BLaER1 (cell line): ENCODE results near the gene CARD19.

Experiments
- H3K27ac ChIP-seq: shearing (Covaris generic); formaldehyde crosslinking; 2 replicates; pipeline ENCODE4 v1.8.1; 2022
- H3K27me3 ChIP-seq: shearing (Covaris generic); formaldehyde crosslinking; 2 replicates; pipeline ENCODE4 v1.8.1; 2022
- H3K36me3 ChIP-seq: shearing (Covaris generic); formaldehyde crosslinking; 2 replicates; pipeline ENCODE4 v1.8.1; 2022
- H3K4me1 ChIP-seq: shearing (Covaris generic); formaldehyde crosslinking; 2 replicates; pipeline ENCODE4 v1.8.1; 2022
- H3K4me2 ChIP-seq: shearing (Covaris generic); formaldehyde crosslinking; 2 replicates; pipeline ENCODE4 v1.8.1; 2022
- H3K4me3 ChIP-seq: shearing (Covaris generic); formaldehyde crosslinking; 2 replicates; pipeline ENCODE4 v1.8.1; 2022
- H3K9ac ChIP-seq: shearing (Covaris generic); formaldehyde crosslinking; 2 replicates; pipeline ENCODE4 v1.8.1; 2022
- H3K9me3 ChIP-seq: shearing (Covaris generic); formaldehyde crosslinking; 2 replicates; pipeline ENCODE4 v1.8.1; 2022
- H4K20me1 ChIP-seq: shearing (Covaris generic); formaldehyde crosslinking; 2 replicates; pipeline ENCODE4 v1.8.1; 2022
- Cebpa-rat ChIP-seq: shearing (Covaris generic); IDR thresholded peaks from 2 replicates; pipeline ENCODE4 v1.8.1; 2022

CARD19 gene

DNA sequence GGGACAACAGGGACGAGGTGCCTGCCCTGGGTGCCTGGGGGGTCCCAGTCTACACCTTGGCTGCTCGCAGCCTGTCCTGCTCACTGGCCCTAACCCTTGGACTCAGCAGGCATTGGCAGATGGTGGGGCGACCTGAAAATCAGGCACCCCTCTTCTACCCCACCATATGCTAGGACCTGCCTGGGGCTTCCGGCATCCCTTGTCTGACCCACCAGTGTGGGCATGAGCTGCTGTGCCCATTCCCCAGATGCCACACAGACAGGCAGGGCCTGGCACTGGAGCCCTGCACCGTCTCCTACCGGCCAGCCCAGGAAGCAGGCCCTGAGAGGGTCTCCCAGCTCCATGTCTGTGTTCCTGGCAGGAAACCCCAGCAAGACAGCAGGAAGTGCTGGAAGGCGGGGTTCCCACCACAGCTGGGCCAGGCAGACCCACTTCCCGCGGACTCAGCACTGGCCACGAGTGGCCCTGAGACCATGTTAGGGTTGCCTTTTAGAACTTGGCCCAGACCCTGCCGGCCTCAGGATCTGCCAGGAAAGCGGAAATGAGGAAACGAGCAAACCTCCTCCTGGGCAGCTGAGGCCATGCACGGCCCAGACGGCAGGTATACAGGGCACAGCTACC, 35.0 kb downstream of the CARD19 start:
- Histone ChIP-seq H3K9ac (peak overlapping the region; percentile 91), H4K20me1 (peaks cover 75% of the 10 kb centered on the region), H3K4me2 (peak overlapping the region; percentile 98), H3K4me1 (peaks cover 91% of the 10 kb centered on the region), H3K27me3 (no peaks in the 10 kb centered on the region), H3K9me3 (no peaks in the 10 kb centered on the region), H3K27ac (peak overlapping the region; percentile 98), H3K36me3 (peaks cover 44% of the 10 kb centered on the region), H3K4me3 (peak overlapping the region; percentile 95)
- TF ChIP-seq Cebpa-rat: no peak

DNA sequence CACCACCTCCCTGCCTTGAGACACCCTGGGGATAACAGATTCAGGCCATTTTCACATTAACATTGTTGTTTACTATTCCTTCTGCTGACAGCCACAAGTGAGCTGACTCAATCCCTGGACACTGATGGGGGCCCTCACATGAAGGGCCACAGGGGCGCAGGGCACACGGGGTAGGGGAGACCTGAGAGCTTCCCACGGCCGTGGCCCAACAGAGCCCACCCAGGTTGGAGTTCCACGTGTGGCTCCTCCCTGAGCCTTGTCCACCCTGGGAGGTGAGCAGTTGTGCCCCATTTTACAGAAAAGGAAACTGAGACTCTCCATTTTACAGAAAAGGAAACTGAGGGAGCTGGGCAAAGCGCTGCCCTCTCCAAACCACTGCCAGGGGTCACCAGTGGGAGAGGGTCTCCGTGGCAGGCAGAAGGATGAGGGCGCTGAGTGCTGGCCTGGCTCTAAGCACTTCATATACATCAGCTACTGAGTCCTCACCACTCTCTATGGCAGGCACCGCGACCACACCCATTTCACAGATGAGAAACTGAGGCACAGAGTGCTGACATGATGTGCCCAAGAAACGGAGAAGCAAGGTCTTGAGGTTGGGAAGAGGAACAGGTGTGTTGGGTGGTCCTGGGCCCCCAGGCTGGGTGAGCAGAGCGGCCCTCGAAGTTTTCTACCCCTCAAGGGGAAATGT, 35.7 kb downstream of the CARD19 start:
- Histone ChIP-seq H3K36me3 (peaks cover 39% of the 10 kb centered on the region), H3K9me3 (no peaks in the 10 kb centered on the region), H3K4me1 (peaks cover 91% of the 10 kb centered on the region), H3K27me3 (no peaks in the 10 kb centered on the region), H3K4me3 (peak overlapping the region; percentile 95), H3K9ac (peak overlapping the region; percentile 91), H3K27ac (peak overlapping the region; percentile 98), H3K4me2 (peak overlapping the region; percentile 98), H4K20me1 (peaks cover 68% of the 10 kb centered on the region)
- no peak for TF ChIP-seq Cebpa-rat

DNA sequence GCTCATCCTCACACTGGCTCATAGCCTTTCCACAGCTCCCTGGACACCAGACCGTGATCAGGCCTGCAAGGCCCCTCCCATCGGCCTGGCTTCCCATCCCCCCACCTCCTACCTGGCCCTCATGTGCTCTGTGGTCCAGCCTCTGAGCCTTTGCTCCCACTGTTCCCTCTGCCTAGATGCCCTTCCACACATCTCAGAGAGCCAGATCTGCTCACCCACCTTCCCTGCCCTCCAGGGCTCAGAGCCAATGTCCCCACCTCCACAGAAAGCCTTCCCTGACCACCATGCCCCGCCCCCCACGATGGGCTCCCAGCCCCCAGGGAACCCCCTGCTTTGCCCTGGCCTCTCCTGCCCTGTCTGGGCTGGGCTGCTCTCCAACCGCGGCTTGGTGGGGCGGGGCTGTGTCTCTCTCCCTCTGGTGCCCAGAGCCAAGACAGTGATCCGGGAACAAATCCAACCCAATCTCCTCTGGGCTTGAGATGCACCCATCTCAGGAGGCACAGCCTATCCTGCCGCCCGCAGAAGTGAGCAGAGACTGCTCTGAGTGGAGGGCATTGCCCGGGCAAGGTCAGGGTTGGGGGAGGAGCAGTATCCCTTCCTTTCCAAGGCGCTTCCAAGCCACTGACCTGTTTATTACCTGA, 36.4 kb downstream of the CARD19 start:
- peaks cover 34% of the 10 kb centered on the region for H3K36me3 ChIP-seq
- peak overlapping the region; percentile 98 for H3K4me2 ChIP-seq
- no peaks in the 10 kb centered on the region for H3K9me3 ChIP-seq
- TF ChIP-seq Cebpa-rat: no peak
- no peaks in the 10 kb centered on the region for H3K27me3 ChIP-seq
- peaks cover 91% of the 10 kb centered on the region for H3K4me1 ChIP-seq
- peak overlapping the region; percentile 91 for H3K9ac ChIP-seq
- H3K4me3 ChIP-seq: peak overlapping the region; percentile 95
- peak overlapping the region; percentile 98 for H3K27ac ChIP-seq
- peaks cover 61% of the 10 kb centered on the region for H4K20me1 ChIP-seq

DNA sequence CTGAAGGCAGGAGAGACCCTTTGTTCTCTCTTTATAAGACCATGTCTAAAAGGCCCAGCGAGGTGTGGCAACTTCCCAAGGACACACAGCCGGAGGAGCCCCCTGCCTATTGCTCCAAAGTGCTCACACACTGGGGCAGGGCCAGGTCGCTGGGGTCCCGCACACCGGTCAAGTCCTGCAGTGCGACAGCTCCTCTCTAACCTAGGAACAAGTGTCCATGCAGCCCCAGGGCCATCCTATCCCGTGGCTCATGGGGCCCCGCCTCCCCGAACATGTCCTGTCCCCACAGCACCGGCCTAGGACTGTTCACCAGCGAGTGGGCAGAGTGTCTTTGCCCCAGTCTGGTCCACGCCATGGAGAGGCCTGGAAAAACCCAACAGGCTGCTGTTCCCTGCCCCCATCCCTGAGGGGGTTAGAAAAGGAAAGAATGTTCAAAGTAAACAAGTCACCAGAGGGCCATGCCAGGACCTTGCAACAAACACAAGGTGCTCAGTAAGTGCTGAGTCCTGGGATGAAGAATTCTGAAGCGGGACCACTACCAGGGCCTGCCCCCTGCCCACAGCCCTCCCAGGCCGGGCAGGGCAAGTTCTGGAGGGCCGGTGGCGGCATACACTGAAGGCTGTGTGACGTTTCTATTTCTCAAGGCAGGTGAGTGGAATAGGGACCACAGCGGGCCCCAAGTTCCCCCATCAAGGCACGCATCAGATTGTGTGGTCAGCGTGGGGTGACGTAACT, 37.1 kb downstream of the CARD19 start:
- peaks cover 54% of the 10 kb centered on the region for H4K20me1 ChIP-seq
- peak overlapping the region; percentile 91 for H3K9ac ChIP-seq
- H3K9me3 ChIP-seq: no peaks in the 10 kb centered on the region
- H3K4me3 ChIP-seq: peak overlapping the region; percentile 95
- peaks cover 91% of the 10 kb centered on the region for H3K4me1 ChIP-seq
- H3K27me3 ChIP-seq: no peaks in the 10 kb centered on the region
- no peak for TF ChIP-seq Cebpa-rat
- peak overlapping the region; percentile 98 for H3K27ac ChIP-seq
- peak overlapping the region; percentile 98 for H3K4me2 ChIP-seq
- H3K36me3 ChIP-seq: peaks cover 27% of the 10 kb centered on the region

DNA sequence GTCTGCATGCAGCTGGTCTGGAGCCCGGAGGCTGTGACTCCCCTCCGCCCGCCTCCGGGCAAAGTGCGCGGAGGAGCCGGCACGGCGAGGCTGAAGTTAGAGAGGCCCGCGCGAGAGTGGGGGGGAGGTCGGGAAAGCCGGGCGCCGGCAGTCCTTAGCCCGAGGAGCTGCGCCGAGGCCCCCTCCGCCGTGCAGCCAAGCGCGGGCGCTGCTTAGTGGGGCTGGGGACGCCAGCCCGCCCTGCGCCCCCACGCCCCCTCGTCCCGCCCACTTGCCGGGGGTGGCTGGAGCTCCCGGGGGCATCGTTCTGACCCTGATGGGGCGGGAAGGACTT, 37.6 kb downstream of the CARD19 start:
- H4K20me1 ChIP-seq: peaks cover 49% of the 10 kb centered on the region
- no peaks in the 10 kb centered on the region for H3K9me3 ChIP-seq
- peaks cover 88% of the 10 kb centered on the region for H3K4me1 ChIP-seq
- H3K27me3 ChIP-seq: no peaks in the 10 kb centered on the region
- no peak for TF ChIP-seq Cebpa-rat
- H3K36me3 ChIP-seq: peaks cover 24% of the 10 kb centered on the region
- peak overlapping the region; percentile 98 for H3K4me2 ChIP-seq
- peak overlapping the region; percentile 98 for H3K27ac ChIP-seq
- H3K4me3 ChIP-seq: peak overlapping the region; percentile 95
- H3K9ac ChIP-seq: peak overlapping the region; percentile 91

DNA sequence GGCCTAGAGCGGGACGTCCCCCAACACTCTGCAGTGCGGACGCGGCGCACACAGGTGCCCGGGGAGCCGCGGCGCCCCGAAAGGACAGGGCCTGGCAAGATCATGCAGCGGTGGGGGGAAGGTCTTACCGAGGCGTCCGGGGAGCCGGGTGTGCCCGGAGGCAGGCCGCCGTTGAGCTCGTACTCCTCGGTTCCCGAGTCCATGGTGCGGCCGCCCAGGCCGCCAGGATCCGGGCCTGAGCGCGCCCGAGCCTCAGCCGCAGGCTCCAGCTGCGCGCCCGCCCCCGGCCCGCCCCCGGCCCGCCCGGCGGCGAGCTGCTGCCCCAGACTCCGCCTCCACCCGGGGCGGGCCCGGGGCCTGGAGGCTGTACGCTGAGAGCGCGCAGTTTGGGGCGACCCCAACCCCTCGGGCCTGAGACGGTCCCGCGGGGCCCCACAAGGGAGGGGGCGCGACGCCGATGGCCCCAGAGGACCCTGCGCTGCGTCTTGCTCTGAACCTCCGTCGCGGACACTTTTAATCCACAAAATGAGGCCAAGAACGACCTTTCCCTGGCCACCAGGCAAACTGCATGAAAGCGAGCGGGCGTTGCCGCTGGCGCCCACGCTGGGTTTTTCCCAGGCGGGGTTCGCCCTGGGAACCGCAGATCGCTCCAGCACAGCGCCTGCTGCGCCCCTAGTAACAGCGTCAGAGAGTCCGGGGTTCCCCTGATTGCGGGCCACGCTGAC, 38.2 kb downstream of the CARD19 start, which contains the start of gene NINJ1:
TSS of gene NINJ1 (minus strand) at position 237 of the 725 bp plus-strand sequence. CDS start at position 203, 34 bp downstream.
- peak within 1 kb of the TSS; percentile 91 for H3K9ac ChIP-seq
- H4K20me1 ChIP-seq: peaks cover 43% of the 10 kb centered on the region
- peaks cover 20% of the 10 kb centered on the region for H3K36me3 ChIP-seq
- peaks cover 2% of the 10 kb centered on the region for H3K9me3 ChIP-seq
- no peak for TF ChIP-seq Cebpa-rat
- H3K4me1 ChIP-seq: peaks cover 88% of the 10 kb centered on the region
- peak within 1 kb of the TSS; percentile 95 for H3K4me3 ChIP-seq
- H3K27me3 ChIP-seq: no peaks in the 10 kb centered on the region
- peak within 1 kb of the TSS; percentile 98 for H3K4me2 ChIP-seq
- H3K27ac ChIP-seq: peak within 1 kb of the TSS; percentile 98

DNA sequence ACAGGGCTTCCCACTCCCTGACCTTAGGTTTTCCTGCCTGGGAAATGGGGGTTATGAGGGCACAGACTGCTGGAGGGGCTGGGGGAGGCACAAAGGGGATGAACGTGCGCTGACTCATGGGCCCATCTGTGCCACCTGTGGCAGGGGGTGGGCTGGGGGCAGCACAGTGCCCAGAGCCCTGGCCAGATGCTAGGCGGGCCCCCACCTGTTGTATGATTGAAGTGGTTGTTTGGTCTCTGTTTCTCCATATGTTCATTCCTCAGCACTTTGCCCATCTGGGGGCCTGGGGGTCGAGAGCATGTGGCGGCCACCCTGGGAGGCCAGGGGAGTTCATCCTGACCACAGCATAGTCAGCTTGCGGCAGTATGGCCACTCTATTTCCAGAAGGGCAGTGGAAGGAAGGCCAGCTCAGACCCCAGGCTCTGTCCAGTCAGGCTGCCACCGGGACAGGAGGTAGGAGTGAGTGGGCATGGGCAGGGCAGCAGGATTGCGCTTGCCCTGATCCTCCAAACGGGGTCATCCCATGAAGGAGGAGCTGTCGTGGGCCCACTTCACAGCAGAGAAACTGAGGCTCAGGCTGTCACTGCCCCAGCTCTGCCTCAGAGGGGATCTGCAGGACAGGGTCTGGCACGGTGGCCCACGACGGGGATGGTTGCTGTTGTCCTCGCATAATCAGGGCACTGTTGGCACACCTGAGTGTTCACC, 38.9 kb downstream of the CARD19 start:
- Histone ChIP-seq H3K27ac (peak overlapping the region; percentile 98), H3K9me3 (peaks cover 7% of the 10 kb centered on the region), H4K20me1 (peaks cover 36% of the 10 kb centered on the region), H3K27me3 (no peaks in the 10 kb centered on the region), H3K36me3 (peaks cover 13% of the 10 kb centered on the region), H3K9ac (peak overlapping the region; percentile 91), H3K4me2 (peak overlapping the region; percentile 98), H3K4me1 (peaks cover 88% of the 10 kb centered on the region), H3K4me3 (peak overlapping the region; percentile 95)
- no peak for TF ChIP-seq Cebpa-rat

DNA sequence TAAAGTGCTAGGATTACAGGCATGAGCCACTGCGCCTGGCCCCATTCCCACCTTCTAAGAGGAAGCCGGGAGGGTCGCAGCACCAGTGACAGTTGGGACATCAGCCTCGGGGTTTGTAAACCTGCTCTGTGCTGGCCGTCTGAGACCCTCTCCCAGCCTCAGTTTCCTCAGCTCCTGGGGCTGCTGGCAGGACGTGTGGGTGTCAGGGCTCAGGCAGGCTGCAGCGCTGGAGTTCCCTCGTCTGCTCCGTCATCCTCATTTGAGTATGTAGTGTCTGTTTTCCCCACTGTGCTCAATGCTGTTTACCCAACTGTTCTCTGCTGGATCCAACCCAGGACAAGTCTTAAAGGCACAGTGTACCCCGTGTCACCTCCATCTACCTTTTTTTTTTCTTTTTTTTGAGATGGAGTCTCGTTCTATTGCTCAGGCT, 40.0 kb downstream of the CARD19 start:
- Histone ChIP-seq H3K27ac (peak overlapping the region; percentile 98), H4K20me1 (peaks cover 25% of the 10 kb centered on the region), H3K4me2 (peak overlapping the region; percentile 98), H3K9me3 (peaks cover 7% of the 10 kb centered on the region), H3K27me3 (no peaks in the 10 kb centered on the region), H3K4me1 (peaks cover 88% of the 10 kb centered on the region), H3K36me3 (0 out of 2 replicates have a peak, but pooled peaks cover 2% of the 10 kb centered on the region), H3K9ac (peak overlapping the region; percentile 79; the same call in 1 of the 2 replicates), H3K4me3 (0 out of 2 replicates have a peak overlapping the region, but pooled peaks have one; percentile 34)
- TF ChIP-seq Cebpa-rat: no peak
